CD4-positive, alpha-beta T cell treated with Interferon alpha-2 for 1 hour (primary cell): Measurements from ENCODE around the gene EXPH5.
A peak's percentile ranks its signal among the peaks of the same experiment; 100 is the strongest.
"Not testable (repeated sequence)": the region's sequence is repeated elsewhere in the genome, so short reads cannot be mapped to it uniquely, and the experiment has no call there.

ENCODE experiments used
- DNase-seq, 2 donors: peaks; one replicate each; pipeline ENCODE4 v3.0.0-alpha.2; 2020 to 2022

Gene EXPH5

DNA sequence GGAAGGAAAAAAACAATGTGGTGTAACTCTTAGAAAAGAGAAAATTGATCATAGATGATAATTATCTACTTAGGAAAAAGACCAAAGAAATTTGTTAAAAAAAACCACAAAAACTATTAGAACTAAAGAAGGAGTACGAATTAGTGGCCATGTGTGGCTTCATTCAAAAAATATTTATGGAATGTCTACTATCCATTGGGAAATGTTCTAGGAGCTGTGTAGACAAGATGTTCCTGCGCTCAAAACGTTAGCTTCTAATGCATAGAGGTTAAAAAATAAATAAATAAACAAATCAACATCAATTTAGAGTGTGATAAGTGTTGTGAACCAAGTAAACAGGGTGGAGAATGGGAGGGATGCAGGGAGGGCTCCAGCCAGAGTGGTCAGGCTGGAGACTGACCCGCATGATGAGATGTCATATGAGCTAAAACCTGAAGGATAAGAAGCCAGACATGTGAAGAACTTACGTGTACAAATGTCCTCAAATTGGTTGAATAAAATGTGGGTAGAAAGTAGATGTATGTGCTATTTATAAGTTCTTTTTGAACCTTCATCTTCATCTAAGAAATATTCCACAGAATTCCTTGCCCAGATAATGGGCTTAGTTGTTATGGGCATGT, 4.3 kb upstream of the EXPH5 start:
- DNase-seq = no peak

DNA sequence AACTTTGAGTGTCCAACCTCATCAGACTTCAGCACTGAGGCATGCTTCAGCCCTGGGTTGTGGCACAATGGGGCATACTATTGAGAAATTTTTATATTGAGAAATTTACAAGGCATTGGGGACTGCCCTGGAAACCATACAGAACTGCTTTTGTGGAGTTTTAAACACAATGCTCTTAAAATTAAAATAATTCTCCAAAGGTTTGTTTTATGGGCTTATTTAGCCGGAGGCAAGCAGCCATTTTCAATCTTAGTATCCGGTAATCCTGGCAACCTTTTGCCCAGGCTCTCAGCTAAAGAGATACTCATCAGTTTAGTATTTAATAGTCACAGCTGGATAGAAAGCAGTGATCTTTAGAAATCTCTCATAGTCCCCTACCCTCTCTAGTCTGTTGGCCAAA, 3.1 kb upstream of the EXPH5 start:
- DNase-seq = no peak

DNA sequence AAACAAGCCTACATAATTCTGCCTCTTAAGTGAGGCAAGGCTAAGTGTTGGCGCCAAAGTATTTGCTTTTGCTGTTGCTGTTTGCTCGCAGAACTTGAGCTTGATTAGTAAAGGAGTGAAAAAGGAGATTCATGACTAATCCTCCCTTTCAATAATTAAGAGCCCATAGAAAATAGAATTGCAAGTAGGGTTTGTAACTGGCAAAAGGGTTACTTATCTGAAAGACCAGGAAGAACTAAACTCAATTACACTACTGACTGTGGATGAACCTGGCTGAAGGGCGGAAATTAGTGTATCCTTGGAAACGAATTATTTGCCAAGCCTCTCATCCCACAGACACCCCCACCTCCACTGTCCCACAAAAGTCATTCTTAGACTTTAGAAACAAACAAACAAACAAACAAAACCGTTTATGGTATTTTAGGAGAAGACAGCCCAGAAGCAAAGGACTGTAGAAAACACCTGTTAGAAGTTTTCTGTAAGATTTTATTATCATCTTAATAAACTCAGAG, 411 bp upstream of the EXPH5 start:
- no peak for DNase-seq

DNA sequence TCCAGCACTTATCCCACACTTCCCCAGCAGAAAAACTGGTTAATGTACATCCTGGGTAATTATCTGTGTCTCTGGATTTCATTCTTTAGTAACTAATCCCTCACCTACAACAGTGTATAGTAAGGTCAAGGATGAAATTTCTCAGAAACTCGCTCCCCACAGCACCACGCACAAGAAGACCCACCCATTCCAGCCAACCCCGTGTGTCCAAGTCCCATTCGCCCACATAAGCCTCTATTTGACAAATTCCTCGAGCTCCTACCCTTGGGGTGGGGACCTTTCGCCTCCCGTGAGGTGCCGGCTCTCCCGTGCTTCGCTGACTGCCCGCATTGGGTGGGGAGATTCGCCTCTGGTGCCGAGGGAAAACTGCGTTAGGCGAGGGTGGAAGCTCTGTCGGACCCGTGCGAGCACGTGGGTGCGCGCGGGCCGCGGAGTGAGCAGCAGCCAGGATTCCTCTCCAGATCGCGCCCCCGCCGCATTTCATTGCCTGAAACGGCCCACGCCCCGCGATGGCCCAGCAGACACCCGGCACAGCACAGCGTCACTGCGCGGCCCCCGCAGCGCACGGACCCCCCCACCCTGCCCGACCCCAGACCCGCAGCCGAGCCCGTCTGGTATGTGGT, 866 bp downstream of the EXPH5 start:
- DNase-seq = peak; percentile 3 to 38

DNA sequence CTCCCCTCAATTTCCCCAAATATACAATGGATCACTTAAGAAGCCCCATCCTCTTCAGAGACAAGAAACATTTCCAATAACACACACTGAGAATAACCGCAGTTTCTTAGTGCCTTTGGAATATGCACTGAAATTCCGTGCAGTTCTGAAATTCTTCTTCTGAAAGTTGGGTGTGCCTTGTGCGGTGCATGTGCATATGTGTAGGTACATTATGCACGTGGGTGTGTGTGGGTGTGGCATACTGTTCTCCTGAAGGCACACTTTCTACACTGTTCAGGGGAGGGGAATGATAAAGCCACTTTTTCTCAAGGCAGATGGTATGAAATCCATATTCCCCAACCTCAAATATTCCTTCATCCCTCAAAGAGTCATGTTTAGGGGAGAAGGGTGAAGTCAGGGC, 1.7 kb downstream of the EXPH5 start:
- no peak for DNase-seq

DNA sequence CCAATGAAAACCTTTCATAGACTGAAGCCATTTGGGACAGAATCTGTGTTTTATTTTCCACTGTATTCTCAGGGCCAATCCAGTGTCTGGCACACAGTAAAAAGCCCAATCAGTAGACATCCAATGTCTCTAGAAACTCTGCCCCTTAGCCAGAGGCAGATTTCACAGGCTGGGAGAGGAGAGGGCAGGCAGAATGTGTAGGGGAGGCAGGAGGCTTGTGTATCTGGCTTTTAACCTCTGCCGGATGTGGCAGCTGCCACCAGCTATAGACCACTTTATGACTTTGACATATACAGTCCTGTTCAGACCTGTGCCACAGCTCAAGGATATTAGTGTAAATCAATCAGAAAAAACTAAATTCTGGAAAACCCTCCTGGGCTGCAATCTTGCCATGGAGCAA, 4.4 kb downstream of the EXPH5 start:
- DNase-seq = no peak

DNA sequence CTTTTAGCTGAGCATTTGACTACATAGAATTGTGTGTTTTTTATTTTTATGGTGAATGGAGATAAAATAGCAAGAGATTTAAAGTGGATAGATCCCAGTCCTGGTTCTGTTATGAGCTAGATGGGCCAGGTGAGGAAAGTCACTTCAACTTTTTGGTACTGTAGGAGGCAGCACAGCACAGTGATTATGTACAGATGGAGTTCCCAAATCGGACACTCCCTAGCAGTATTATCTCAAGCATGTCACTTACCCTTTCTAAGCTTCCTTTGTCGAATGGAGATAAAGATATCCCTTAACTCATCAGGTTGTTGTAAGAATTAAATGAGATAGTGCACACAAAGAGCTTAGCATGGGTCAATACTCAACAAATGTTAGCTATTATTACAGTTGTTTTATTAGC, 5.3 kb downstream of the EXPH5 start:
- DNase-seq = no peak

DNA sequence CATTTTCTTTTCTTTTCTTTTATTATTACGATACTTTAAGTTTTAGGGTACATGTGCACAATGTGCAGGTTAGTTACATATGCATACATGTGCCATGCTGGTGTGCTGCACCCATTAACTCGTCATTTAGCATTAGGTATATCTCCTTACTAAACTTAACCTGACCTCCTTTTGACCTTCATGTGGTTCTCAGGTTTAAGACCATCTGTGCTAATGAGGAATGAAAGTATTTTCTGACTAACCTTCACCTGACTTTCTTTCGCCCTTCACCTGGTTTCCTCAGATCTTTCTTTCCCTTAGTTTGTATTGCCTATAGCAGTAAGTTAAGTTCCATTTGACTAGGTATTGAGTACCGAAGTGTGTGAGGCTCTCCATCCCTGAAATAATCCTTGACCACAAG, 6.5 kb downstream of the EXPH5 start:
- no peak for DNase-seq

DNA sequence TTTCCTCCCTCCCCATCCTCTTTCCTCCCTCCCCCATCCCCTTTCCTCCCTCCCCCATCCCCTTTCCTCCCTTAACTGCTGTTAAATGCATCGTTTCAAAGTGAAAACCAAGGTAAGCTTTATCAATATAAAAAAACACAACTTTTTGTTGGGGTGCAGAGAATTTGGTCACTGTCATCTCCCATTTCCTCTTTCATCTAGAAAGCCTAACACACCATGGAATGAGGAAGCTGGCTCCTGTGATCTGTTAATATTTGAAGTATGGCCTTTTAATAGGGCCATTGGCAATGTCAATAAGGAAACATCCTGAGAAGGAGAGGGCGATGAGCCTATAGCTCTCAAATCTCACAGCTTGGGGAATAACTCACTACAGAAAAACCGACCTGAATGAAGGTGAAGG, 7.0 kb downstream of the EXPH5 start:
- DNase-seq = no peak

DNA sequence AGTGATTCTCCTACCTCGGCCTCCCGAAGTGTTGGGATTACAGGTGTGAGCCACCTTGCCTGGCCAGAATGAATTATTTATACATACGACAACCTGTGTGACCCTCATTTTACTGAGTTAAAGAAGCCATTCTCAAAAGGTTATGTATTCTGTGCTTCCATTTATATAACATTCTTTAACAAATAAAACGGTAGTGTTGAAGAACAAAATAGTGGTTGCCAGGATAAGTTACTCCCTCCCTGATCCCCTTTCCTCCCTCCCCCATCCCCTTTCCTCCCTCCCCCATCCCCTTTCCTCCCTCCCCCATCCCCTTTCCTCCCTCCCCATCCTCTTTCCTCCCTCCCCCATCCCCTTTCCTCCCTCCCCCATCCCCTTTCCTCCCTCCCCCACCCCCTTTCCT, 7.4 kb downstream of the EXPH5 start:
- DNase-seq = not testable (repeated sequence)

DNA sequence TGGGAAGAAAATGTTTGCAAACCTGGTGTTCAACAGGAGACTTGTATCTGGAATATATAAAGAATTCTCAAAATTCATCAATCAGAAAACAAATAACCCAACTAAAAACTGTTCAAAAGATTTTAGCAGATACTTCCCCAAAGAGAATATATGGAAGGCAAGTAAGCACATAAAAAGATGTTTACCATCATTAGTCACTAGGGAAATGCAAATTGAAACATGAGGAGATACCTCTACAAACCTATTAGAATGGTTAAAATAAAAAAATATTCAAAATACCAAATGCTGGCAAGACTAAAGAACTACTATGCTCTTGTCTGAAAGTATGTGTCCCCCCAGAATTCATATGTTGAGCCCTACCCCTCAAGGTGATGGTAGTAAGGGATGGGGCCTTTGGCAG, 8.6 kb downstream of the EXPH5 start:
- no peak for DNase-seq

DNA sequence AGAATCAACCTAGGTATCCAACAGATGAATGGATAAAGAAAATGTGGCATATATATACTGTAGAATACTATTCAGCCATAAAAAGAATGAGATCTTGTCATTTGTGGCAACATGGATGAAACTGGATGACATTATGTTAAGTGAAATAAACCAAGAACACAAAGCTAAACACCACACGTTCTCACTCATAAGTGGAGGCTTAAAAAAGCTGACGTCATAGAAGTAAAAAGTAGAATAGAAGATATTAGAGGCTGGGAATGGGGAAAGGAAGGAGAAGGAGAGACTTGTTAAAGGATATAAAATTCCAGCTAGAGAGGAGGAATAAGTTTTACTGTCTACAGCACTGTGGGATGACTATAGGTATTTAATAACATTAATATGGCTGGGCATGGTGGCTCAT, 12.9 kb downstream of the EXPH5 start:
- DNase-seq = no peak

DNA sequence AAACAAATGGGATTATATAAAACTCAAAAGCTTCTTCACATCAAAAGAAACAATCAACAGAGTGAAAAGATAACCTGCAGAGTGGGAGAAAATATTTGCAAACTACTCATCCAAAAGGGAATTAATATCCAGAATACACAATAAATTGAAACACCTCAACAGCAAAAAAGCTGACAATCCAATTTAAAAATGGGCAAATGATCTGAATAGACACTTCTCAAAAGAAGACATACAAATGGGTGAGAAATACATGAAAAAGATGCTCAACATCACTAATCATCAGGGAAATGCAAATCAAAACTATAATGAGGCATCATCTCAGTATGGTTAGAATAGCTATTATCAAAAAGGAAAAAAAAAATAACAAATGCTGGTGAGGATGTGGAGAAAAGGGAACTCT, 13.5 kb downstream of the EXPH5 start:
- DNase-seq = no peak

DNA sequence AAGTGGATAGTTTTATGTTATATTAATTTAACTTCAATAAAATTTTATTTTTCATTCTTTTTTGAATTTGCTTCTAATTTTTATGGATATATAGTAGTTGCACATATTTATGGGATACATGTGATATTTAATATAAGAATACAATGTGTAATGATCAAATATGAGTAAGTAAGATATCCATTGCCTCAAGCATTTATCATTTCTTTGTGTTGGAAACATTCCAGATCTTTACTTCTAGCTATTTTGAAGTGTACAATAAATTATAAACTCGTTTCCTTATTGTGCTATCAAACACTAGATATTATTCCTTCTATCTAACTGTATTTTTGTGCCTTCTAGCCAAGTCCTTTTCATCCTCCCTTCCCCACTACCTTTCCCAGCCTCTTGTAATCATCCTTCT, 17.0 kb downstream of the EXPH5 start:
- no peak for DNase-seq

DNA sequence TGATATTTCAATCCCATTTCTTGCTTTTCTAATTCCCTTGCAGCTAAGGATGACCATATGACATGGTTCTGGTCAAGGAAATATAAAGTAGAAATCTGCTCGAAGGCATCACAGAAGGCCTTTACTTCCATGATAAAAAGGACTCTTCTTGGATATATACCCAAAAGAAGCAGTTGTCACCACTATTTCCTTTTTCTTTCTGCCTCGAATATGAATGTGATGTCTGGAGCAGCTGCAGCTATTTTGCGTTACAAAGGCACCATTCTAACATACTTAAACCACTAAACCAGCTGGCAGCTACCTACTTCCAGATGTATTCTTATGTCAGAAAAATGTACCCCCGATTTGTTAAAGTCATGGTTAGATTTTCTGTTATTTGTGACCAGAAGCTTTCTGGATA, 18.9 kb downstream of the EXPH5 start:
- no peak for DNase-seq

DNA sequence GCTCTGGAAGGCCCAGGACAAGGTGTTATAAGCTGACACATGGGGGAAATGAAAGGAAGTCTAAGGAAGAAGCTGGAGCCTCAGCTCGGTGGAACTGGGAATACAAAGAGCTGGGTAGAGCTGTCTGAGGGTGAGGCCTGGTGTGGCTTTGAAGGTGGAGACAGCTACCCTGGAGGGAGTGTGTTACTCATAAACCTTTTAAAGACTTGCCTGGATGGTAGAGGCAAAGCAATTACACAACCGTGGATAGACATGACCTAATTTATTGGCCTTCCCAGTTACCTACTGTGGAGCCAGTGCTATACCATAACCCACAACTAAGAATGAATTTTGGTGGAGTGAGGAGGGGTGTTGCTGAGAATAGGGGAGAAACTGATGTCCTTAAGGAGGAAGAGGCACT, 22.6 kb downstream of the EXPH5 start:
- DNase-seq = no peak

DNA sequence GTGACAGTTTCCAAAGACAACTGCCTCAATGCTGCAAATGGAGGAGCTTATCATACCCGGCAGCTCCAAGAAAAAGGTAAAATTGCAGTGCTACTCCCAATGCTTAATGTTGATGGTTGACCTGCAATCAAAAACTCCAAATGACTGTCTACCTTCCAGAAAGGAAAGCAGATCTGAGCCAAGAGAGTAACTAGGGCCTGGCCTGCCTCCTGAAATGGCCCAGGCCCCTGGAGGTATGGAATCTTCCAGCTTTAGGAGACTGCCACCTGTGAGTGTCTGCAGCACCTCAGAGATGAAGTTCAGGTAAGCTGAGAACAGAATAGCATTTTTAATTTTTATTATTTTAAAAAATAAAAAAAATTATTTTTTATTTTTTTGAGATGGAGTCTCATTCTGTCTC, 23.7 kb downstream of the EXPH5 start:
- DNase-seq = no peak

DNA sequence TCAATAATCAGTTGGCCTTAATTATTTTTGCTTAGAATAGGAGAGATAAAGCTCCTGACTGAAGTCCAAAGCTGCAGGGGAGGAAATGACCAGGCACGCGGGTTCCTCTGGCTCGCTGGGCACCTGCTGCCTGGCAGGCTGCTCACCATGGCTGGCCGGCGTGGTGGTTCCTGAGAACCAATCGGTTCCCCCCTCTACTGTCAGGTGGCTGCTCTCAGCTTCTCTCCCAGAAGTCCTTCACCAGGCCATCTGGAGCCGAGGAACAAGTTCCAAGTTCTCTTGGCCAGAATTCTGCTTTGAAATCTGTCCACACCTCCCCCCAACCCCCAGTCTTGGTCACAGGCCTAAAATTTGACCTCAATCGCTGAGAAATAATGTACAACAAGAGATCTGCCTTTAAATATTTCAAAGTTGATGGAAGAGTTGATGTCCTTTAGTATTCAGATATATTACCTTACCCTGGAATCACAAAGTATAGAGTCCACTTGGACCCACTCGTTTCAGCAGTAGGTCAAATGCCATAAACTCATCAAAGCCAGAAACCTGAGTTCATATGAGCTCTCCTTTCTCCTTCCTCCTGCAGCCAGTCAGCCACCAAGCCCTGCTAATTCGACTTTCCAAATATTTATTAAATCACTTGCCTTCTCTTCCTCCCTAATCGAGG, 25.2 kb downstream of the EXPH5 start:
- DNase-seq = no peak

DNA sequence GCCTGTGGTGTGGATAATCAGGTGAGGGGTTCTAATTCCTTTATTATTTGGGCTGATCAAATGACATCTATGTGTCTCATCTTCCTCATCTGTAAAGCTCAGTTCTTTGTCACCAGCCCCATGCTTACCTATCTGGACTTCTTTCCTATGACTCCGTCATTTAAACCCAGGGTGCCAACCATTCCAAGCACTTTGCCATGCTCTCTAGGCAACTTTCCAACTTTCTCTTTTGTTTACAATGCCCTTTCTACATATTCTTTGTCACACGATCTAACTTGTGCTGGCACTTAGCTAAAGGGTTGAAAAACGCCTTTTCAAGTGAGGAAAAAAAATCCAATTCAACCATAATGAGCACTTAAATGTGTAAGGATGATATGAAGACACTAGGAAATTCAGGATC, 27.9 kb downstream of the EXPH5 start:
- no peak for DNase-seq

DNA sequence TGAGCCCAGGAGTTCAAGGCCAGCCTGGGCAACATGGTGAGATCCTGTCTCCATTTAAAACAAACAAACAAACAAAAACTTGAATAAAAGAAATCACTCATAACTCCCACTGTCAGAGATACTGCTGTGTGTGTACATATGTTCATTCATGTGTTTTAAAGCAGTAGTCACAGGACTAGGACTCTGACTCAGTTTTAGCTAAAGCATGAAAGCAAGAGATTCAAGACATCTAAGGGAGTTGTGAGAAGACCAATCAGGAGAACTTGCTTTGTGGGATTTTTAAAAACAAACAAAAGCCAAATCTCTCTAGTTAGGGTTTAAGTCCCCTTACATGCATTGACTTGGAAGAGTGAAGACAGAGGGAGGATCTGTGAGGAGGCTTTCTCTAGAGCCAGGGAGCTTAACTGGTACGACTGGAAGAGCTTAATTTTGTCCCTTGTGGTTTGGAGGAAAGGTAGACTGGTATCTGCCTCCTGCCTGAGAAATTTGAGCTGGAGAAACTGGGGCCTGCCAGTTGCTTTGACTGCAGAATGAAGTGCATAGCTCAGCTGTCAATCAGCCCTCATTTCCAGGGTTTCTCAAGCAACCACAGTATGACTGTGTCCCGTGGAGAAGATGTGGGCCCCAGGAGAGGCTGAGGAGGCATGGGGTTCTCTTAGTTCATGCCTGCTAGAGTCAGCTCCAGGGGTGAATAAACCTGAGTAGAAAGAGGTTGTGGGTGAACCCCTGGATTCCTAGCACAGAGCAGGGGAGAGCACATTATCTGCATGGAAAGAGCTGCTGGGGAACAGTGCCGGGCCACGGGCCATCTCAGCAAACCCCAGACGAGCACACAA, 30.6 kb downstream of the EXPH5 start:
- DNase-seq = no peak

DNA sequence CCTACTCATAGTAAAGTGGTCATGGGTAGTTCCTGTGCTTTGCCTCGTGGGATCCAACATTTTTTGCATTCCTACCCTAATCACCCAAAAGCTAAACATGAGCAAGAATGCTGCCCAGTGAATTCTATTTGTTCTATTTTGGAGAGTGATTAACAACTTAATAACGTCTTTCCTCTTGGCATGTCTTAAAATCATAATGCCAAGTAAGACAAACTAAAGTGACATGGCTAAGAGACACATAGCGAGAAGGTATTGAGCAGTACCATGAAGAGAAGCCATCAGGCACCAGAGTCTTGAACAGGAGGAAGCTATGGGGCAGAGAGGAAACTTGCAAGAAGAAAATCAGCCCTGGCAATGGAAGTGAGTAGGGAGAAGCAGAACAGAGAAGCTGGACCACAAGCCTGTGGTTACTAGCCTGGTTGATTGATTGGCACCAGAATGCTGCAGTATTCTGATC, 32.0 kb downstream of the EXPH5 start:
- DNase-seq = no peak

DNA sequence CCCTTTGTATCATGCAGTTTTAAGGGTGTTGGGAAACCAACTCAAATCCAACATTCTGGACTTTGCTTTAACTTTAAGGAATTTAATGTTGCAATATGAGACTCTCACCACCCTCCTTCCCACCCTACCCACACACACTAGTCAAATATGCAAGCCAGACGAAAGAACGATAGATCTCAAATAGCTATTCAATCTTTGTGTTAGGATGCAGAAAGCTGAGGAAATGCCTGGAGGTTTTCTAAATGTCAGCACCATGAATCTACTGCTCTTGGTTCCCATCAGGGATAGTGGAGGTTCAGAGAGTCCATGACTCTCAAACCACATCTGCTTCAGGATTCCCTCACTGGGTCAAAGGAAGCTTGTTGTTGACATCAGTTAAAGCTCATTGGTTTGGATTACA, 33.7 kb downstream of the EXPH5 start:
- no peak for DNase-seq

DNA sequence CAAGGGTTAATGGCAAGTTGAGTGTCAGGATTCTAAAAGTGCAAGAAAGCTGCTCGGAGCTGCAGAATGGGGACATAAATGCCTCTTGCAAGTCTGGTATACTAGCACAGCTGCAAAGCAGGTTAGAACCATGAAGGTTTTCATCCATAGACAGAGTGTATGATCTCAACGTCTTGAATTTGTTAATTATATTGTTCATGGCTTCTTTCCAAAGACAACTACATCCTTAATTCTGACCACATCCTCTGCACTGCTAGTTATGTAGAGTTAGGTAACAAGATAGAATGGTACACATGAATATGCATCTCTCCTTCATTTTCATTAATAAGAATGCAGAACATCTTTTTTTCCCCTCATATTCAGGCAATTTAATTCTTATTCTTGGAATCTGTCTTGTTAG, 34.2 kb downstream of the EXPH5 start:
- peak in 1 of 2 donors; percentile 6 for DNase-seq

DNA sequence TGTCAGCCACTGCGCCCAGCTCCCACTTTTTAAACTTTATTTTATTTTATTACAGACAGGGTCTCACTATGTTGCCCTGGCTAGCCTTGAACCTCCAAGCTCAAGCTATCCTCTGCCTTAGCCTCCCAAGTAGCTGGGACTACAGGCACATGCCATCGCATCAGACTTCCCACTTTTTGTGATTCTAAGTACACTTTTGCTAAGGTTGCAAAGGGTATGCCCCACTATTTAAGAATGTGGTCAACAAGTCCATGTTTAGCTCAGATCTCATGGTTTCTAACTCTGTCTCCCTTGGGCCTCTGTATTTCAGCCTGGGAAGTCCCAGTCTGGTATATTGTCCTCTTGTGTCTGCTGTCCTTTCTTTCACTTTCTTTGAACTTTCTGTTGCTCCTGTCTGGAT, 35.3 kb downstream of the EXPH5 start:
- no peak for DNase-seq
